Astrocyte (in vitro differentiated cells and primary cell): ENCODE measurements around the gene BACH2. TPM values are rescaled to one million over a fixed set of nuclear protein-coding genes. Genes with fewer than 3 reads are reported as not detected.

ENCODE experiments used
- DNase-seq: peaks from one replicate; pipeline ENCODE4 v3.0.0-alpha.2; 2010; ENCODE audit warnings: low read depth
- FAIRE-seq: peaks from 2 replicates; lab custom pipeline; 2011; peaks lifted over from hg19 to GRCh38; lab: Jason Lieb, UNC
- H2AFZ ChIP-seq: 2 replicates; pipeline ENCODE4 v1.6.0; 2012; ENCODE audit warnings: low read depth, low read length, inconsistent platforms
- H3K27ac ChIP-seq: 2 replicates; pipeline ENCODE4 v1.5.1; 2011; ENCODE audit warnings: low read depth, low read length, inconsistent platforms
- H3K27me3 ChIP-seq: 2 replicates; pipeline ENCODE4 v1.6.0; 2011; ENCODE audit warnings: low read length, inconsistent platforms; ENCODE audit not compliant: insufficient read depth
- H3K36me3 ChIP-seq: 2 replicates; pipeline ENCODE4 v1.5.1; 2011; ENCODE audit warnings: low read length, inconsistent platforms; ENCODE audit not compliant: insufficient read depth
- H3K4me1 ChIP-seq: 2 replicates; pipeline ENCODE4 v1.5.1; 2011; ENCODE audit warnings: low read length, inconsistent platforms; ENCODE audit not compliant: insufficient read depth
- H3K4me2 ChIP-seq: 2 replicates; pipeline ENCODE4 v1.6.0; 2012; ENCODE audit warnings: low read length, inconsistent platforms
- H3K4me3 ChIP-seq: 2 replicates; pipeline ENCODE4 v1.5.1; 2011; ENCODE audit warnings: low read depth, mild to moderate bottlenecking, low read length, inconsistent platforms; ENCODE audit not compliant: insufficient read depth
- H3K79me2 ChIP-seq: 2 replicates; pipeline ENCODE4 v1.6.0; 2012; ENCODE audit warnings: mild to moderate bottlenecking, low read length, inconsistent platforms; ENCODE audit not compliant: insufficient read depth
- H3K9ac ChIP-seq: 2 replicates; pipeline ENCODE4 v1.6.0; 2012; ENCODE audit warnings: mild to moderate bottlenecking, low read length, inconsistent platforms
- H3K9me3 ChIP-seq: 2 replicates; pipeline ENCODE4 v1.5.1; 2012; ENCODE audit warnings: low read depth, mild to moderate bottlenecking, low read length, inconsistent platforms; ENCODE audit not compliant: insufficient read depth
- H4K20me1 ChIP-seq: 2 replicates; pipeline ENCODE4 v1.6.0; 2012; ENCODE audit warnings: low read length, inconsistent platforms; ENCODE audit not compliant: insufficient read depth
- H3K27ac Mint-ChIP-seq: one replicate; pipeline ENCODE4 v1.8.0; 2021; ENCODE audit warnings: mild to moderate bottlenecking, mixed read lengths; ENCODE audit not compliant: unreplicated experiment
- H3K27me3 Mint-ChIP-seq: one replicate; pipeline ENCODE4 v1.8.0; 2021; ENCODE audit warnings: low read depth, mixed read lengths; ENCODE audit not compliant: unreplicated experiment
- H3K36me3 Mint-ChIP-seq: one replicate; pipeline ENCODE4 v1.8.0; 2021; ENCODE audit warnings: low read depth, mixed read lengths; ENCODE audit not compliant: unreplicated experiment
- H3K4me1 Mint-ChIP-seq: one replicate; pipeline ENCODE4 v1.8.0; 2021; ENCODE audit warnings: low read depth, mixed read lengths; ENCODE audit not compliant: unreplicated experiment
- H3K4me3 Mint-ChIP-seq: one replicate; pipeline ENCODE4 v1.8.0; 2021; ENCODE audit warnings: mild to moderate bottlenecking, moderate library complexity, mixed read lengths; ENCODE audit not compliant: unreplicated experiment
- H3K9me3 Mint-ChIP-seq: one replicate; pipeline ENCODE4 v1.8.0; 2021; ENCODE audit warnings: mild to moderate bottlenecking, mixed read lengths; ENCODE audit not compliant: unreplicated experiment
- CTCF ChIP-seq: IDR thresholded peaks from 2 replicates; pipeline ENCODE4 v1.5.1; 2011; ENCODE audit warnings: low read depth, mild to moderate bottlenecking, inconsistent platforms, low read length, moderate library complexity; ENCODE audit not compliant: insufficient read depth
- EZH2 ChIP-seq: IDR thresholded peaks from 2 replicates; pipeline ENCODE4 v1.6.1; 2012; ENCODE audit warnings: mild to moderate bottlenecking, low read length, inconsistent platforms; ENCODE audit not compliant: insufficient read depth
- total RNA-seq: library from RNA; stranded (reverse); gene quantifications from 2 replicates; pipeline ENCODE4 v1.2.1, GENCODE V29; 2021

BACH2 gene
- total RNA-seq, 1 donor from 2014 or later, result 17.5 TPM

DNA sequence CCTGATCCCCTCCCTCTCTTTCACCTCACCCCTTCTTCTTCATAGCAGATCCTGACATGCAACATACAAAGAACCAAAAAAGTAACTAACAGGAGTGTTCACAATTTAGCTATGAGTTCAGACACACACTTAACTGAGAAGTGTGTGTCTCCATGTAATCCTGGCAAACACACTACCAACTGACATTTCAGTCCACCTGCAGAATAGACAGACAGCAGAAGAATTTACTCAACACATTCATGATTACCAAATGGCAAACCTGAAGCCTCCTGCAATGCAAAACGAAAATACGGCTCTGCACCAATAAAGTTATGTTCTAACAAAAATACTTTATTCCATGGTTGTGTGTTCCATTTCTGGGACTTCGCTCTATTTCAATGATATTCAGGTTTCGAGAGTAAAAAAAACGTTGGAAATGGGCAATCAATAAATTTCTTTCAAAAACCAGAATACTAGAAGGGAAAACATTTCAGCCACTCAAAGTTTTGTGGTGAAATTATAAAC, 2.6 kb downstream of the BACH2 start:
- H2AFZ ChIP-seq, result no peak overlapping the region
- H3K4me3 Mint-ChIP-seq, result peak overlapping the region; percentile 88
- peaks cover 5% of the 10 kb centered on the region for H3K27me3 ChIP-seq
- peak overlapping the region; percentile 98 for H3K4me2 ChIP-seq
- no peak overlapping the region for H3K27ac ChIP-seq
- peaks cover 29% of the 10 kb centered on the region for H3K4me1 Mint-ChIP-seq
- peaks cover 9% of the 10 kb centered on the region for H3K79me2 ChIP-seq
- no peaks in the 10 kb centered on the region for H4K20me1 ChIP-seq
- H3K27me3 Mint-ChIP-seq, result no peaks in the 10 kb centered on the region
- no peaks in the 10 kb centered on the region for H3K36me3 Mint-ChIP-seq
- no peaks in the 10 kb centered on the region for H3K9me3 Mint-ChIP-seq
- FAIRE-seq (no peak), DNase-seq (no peak)
- H3K4me3 ChIP-seq, result peak overlapping the region; percentile 69
- H3K4me1 ChIP-seq, result peaks cover 19% of the 10 kb centered on the region
- H3K36me3 ChIP-seq, result no peaks in the 10 kb centered on the region
- H3K9ac ChIP-seq, result peak overlapping the region; percentile 86
- TF ChIP-seq CTCF (no peak), EZH2 (no peak)
- peak overlapping the region; percentile 23 for H3K27ac Mint-ChIP-seq
- no peaks in the 10 kb centered on the region for H3K9me3 ChIP-seq

DNA sequence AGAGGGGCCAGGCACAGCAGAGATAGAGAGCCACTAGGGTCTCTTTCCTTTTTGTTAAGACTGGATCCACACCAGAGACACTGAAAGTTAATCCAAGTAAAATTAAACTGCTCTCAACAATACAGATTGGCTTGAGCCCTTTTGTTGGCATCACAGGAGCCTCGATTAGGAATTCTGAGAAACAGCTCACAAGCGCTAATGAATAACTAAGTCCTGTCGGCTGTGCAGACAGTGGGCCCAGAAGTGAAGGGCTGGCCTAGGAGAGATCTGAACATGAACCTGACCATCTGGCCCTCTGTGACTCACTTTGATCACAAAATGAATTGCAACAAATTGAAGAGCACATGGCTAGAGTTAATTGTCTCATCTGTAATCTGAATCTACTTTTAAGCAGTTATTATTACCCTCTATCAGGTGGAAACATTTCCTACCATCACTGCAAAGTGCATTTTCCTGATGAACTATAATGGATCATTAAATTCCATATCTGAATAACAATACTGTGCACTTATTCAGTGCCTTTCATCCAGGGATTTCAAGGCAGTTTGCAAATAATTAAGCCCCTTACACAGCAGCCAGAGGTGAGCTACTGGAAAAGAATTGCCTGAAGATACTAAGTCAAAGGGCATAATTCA, 3.2 kb downstream of the BACH2 start:
- no peak overlapping the region for H2AFZ ChIP-seq
- H3K36me3 ChIP-seq, result no peaks in the 10 kb centered on the region
- no peaks in the 10 kb centered on the region for H3K9me3 ChIP-seq
- no peak for FAIRE-seq
- H3K27me3 ChIP-seq, result peaks cover 4% of the 10 kb centered on the region
- H3K79me2 ChIP-seq, result peaks cover 9% of the 10 kb centered on the region
- Mint-ChIP-seq H3K4me3 (no peak overlapping the region), H3K4me1 (peaks cover 33% of the 10 kb centered on the region), H3K36me3 (no peaks in the 10 kb centered on the region), H3K27me3 (no peaks in the 10 kb centered on the region), H3K9me3 (no peaks in the 10 kb centered on the region), H3K27ac (peak overlapping the region; percentile 34)
- H3K4me1 ChIP-seq, result peaks cover 19% of the 10 kb centered on the region
- no peak overlapping the region for H3K4me2 ChIP-seq
- H3K27ac ChIP-seq, result no peak overlapping the region
- peak; percentile 37 for DNase-seq
- no peak overlapping the region for H3K4me3 ChIP-seq
- H3K9ac ChIP-seq, result no peak overlapping the region
- no peaks in the 10 kb centered on the region for H4K20me1 ChIP-seq
- TF ChIP-seq CTCF (no peak), EZH2 (no peak)

GRCh38 chr6:90291565-90291964, 5.1 kb downstream of the BACH2 start:
- peaks cover 4% of the 10 kb centered on the region for H3K27me3 ChIP-seq
- Mint-ChIP-seq H3K4me3 (no peak overlapping the region), H3K4me1 (peaks cover 46% of the 10 kb centered on the region)

More at GRCh38 chr6:90291565-90291964, 5.1 kb downstream of the BACH2 start:
- no peak overlapping the region for H3K27ac ChIP-seq
- peaks cover 19% of the 10 kb centered on the region for H3K4me1 ChIP-seq
- Mint-ChIP-seq H3K27ac (no peak overlapping the region), H3K9me3 (no peaks in the 10 kb centered on the region), H3K36me3 (no peaks in the 10 kb centered on the region), H3K27me3 (no peaks in the 10 kb centered on the region)
- no peak for FAIRE-seq
- H3K9ac ChIP-seq, result no peak overlapping the region
- TF ChIP-seq EZH2 (no peak), CTCF (no peak)
- peaks cover 9% of the 10 kb centered on the region for H3K79me2 ChIP-seq
- no peak overlapping the region for H2AFZ ChIP-seq
- no peak overlapping the region for H3K4me2 ChIP-seq
- no peaks in the 10 kb centered on the region for H3K36me3 ChIP-seq
- no peak overlapping the region for H3K4me3 ChIP-seq
- peaks cover 3% of the 10 kb centered on the region for H3K9me3 ChIP-seq
- no peaks in the 10 kb centered on the region for H4K20me1 ChIP-seq
- DNase-seq, result no peak
